Adipocyte (in vitro differentiated cells): ENCODE results near the gene ZNF618.

Source experiments
- DNase-seq: peaks from one replicate; pipeline ENCODE4 v3.0.0-alpha.2; 2015; ENCODE audit warnings: low read depth
- H3K27me3 ChIP-seq: replicated peaks from 2 replicates; pipeline ENCODE4 v1.7.0; 2013; ENCODE audit warnings: mild to moderate bottlenecking, low read length, moderate library complexity; ENCODE audit not compliant: control insufficient read depth, insufficient read depth
- H3K36me3 ChIP-seq: 2 replicates; pipeline ENCODE4 v1.7.0; 2013; ENCODE audit warnings: low read length, mild to moderate bottlenecking, moderate library complexity; ENCODE audit not compliant: control insufficient read depth, insufficient read depth, severe bottlenecking
- H3K4me1 ChIP-seq: 2 replicates; pipeline ENCODE4 v1.7.0; 2013; ENCODE audit warnings: mild to moderate bottlenecking, low read length, moderate library complexity; ENCODE audit not compliant: control insufficient read depth, insufficient read depth
- H3K4me3 ChIP-seq: 2 replicates; pipeline ENCODE4 v1.7.0; 2013; ENCODE audit warnings: mild to moderate bottlenecking, low read length, moderate library complexity
- H3K9ac ChIP-seq: 2 replicates; pipeline ENCODE4 v1.7.0; 2013; ENCODE audit warnings: mild to moderate bottlenecking, low read length, moderate library complexity
- H3K9me3 ChIP-seq: 2 replicates; pipeline ENCODE4 v1.7.0; 2013; ENCODE audit warnings: mild to moderate bottlenecking, low read length, moderate library complexity; ENCODE audit not compliant: control insufficient read depth

ZNF618 gene

GRCh38 chr9:113885183-113886025, 9.3 kb downstream of the ZNF618 start:
- Histone ChIP-seq H3K9me3 (peaks cover 2% of the 10 kb centered on the region), H3K27me3 (no peaks in the 10 kb centered on the region), H3K4me3 (peak overlapping the region; percentile 82), H3K36me3 (no peaks in the 10 kb centered on the region), H3K9ac (peak overlapping the region; percentile 74), H3K4me1 (peaks cover 23% of the 10 kb centered on the region)
- no peak for DNase-seq

- Histone ChIP-seq H3K4me1 (peaks cover 23% of the 10 kb centered on the region), H3K9ac (peak overlapping the region; percentile 74), H3K4me3 (peak overlapping the region; percentile 82), H3K36me3 (peaks cover 4% of the 10 kb centered on the region), H3K27me3 (no peaks in the 10 kb centered on the region), H3K9me3 (peaks cover 8% of the 10 kb centered on the region)
- no peak for DNase-seq
Measured at GRCh38 chr9:113886026-113886369, 9.9 kb downstream of the ZNF618 start.

- DNase-seq = peak; percentile 55
- Histone ChIP-seq H3K36me3 (peaks cover 4% of the 10 kb centered on the region), H3K4me3 (peak overlapping the region; percentile 82), H3K27me3 (no peaks in the 10 kb centered on the region), H3K9ac (peak overlapping the region; percentile 74), H3K4me1 (peaks cover 23% of the 10 kb centered on the region), H3K9me3 (peaks cover 9% of the 10 kb centered on the region)
Measured at GRCh38 chr9:113886466-113886865, 10.4 kb downstream of the ZNF618 start.

- Histone ChIP-seq H3K4me1 (peaks cover 23% of the 10 kb centered on the region), H3K9ac (no peak overlapping the region), H3K4me3 (no peak overlapping the region), H3K36me3 (peaks cover 4% of the 10 kb centered on the region), H3K27me3 (no peaks in the 10 kb centered on the region), H3K9me3 (peaks cover 9% of the 10 kb centered on the region)
- DNase-seq = peak; percentile 41
Measured at GRCh38 chr9:113886933-113887332, 10.8 kb downstream of the ZNF618 start.

GRCh38 chr9:113887436-113887835, 11.3 kb downstream of the ZNF618 start:
- Histone ChIP-seq H3K9ac (no peak overlapping the region), H3K4me1 (peaks cover 23% of the 10 kb centered on the region), H3K9me3 (peaks cover 9% of the 10 kb centered on the region), H3K36me3 (peaks cover 4% of the 10 kb centered on the region), H3K27me3 (no peaks in the 10 kb centered on the region), H3K4me3 (no peak overlapping the region)
- DNase-seq = no peak

GRCh38 chr9:113888336-113888735, 12.2 kb downstream of the ZNF618 start:
- H3K27me3 ChIP-seq = no peaks in the 10 kb centered on the region
- peak; percentile 46 for DNase-seq
- peaks cover 9% of the 10 kb centered on the region for H3K9me3 ChIP-seq
- H3K9ac ChIP-seq = no peak overlapping the region
- H3K36me3 ChIP-seq = peaks cover 4% of the 10 kb centered on the region
- peaks cover 23% of the 10 kb centered on the region for H3K4me1 ChIP-seq
- no peak overlapping the region for H3K4me3 ChIP-seq

- H3K27me3 ChIP-seq = no peaks in the 10 kb centered on the region
- no peak overlapping the region for H3K9ac ChIP-seq
- H3K4me3 ChIP-seq = no peak overlapping the region
- H3K9me3 ChIP-seq = peaks cover 9% of the 10 kb centered on the region
- H3K4me1 ChIP-seq = peaks cover 23% of the 10 kb centered on the region
- H3K36me3 ChIP-seq = peaks cover 4% of the 10 kb centered on the region
- DNase-seq = no peak
Measured at GRCh38 chr9:113888976-113889375, 12.9 kb downstream of the ZNF618 start.

GRCh38 chr9:113890704-113891103, 14.6 kb downstream of the ZNF618 start:
- Histone ChIP-seq H3K4me3 (no peak overlapping the region), H3K9me3 (peaks cover 9% of the 10 kb centered on the region), H3K4me1 (peaks cover 24% of the 10 kb centered on the region), H3K27me3 (no peaks in the 10 kb centered on the region), H3K36me3 (peaks cover 4% of the 10 kb centered on the region), H3K9ac (no peak overlapping the region)
- DNase-seq = no peak

- Histone ChIP-seq H3K36me3 (peaks cover 4% of the 10 kb centered on the region), H3K27me3 (no peaks in the 10 kb centered on the region), H3K9ac (no peak overlapping the region), H3K9me3 (peaks cover 9% of the 10 kb centered on the region), H3K4me3 (no peak overlapping the region), H3K4me1 (peaks cover 14% of the 10 kb centered on the region)
- DNase-seq = no peak
Measured at GRCh38 chr9:113892861-113893491, 16.9 kb downstream of the ZNF618 start.

GRCh38 chr9:113894166-113894565, 18.1 kb downstream of the ZNF618 start:
- H3K36me3 ChIP-seq = peaks cover 4% of the 10 kb centered on the region
- peaks cover 7% of the 10 kb centered on the region for H3K4me1 ChIP-seq
- no peaks in the 10 kb centered on the region for H3K27me3 ChIP-seq
- no peak overlapping the region for H3K9ac ChIP-seq
- H3K4me3 ChIP-seq = no peak overlapping the region
- no peak for DNase-seq
- H3K9me3 ChIP-seq = peaks cover 9% of the 10 kb centered on the region

- H3K9me3 ChIP-seq = peaks cover 6% of the 10 kb centered on the region
- H3K9ac ChIP-seq = no peak overlapping the region
- H3K4me3 ChIP-seq = no peak overlapping the region
- peak; percentile 78 for DNase-seq
- peaks cover 7% of the 10 kb centered on the region for H3K4me1 ChIP-seq
- H3K27me3 ChIP-seq = no peaks in the 10 kb centered on the region
- peaks cover 3% of the 10 kb centered on the region for H3K36me3 ChIP-seq
Measured at GRCh38 chr9:113895526-113895925, 19.4 kb downstream of the ZNF618 start.
